SK-N-MC (cell line): ENCODE data around the gene CFAP299.

ENCODE experiments used
- DNase-seq: peaks from one replicate; pipeline ENCODE4 v3.0.0-alpha.2; 2011; ENCODE audit warnings: low read depth, low spot score
- H3K27ac ChIP-seq: fragments of 200-600 bp; sonication (generic); 2 replicates; pipeline ENCODE4 v1.5.1; 2016; ENCODE audit warnings: mixed run types
- H3K36me3 ChIP-seq: fragments of 200-600 bp; sonication (generic); 2 replicates; pipeline ENCODE4 v1.6.1; 2017; ENCODE audit warnings: antibody characterized with exemption, low read length, mixed read lengths; ENCODE audit not compliant: insufficient read depth
- H3K4me3 ChIP-seq: fragments of 200-600 bp; sonication (generic); 2 replicates; pipeline ENCODE4 v1.5.1; 2016
- H3K9ac ChIP-seq: fragments of 200-600 bp; sonication (generic); 2 replicates; pipeline ENCODE4 v1.8.0; 2017; ENCODE audit warnings: mixed run types, mixed read lengths; ENCODE audit not compliant: insufficient read length
- H3K9me3 ChIP-seq: fragments of 200-600 bp; sonication (generic); 2 replicates; pipeline ENCODE4 v1.6.1; 2017; ENCODE audit warnings: low read depth, mild to moderate bottlenecking, antibody characterized with exemption, low read length, moderate library complexity, mixed read lengths
- EZH2 ChIP-seq: fragments of 200-600 bp; sonication (generic); IDR thresholded peaks from one replicate; pipeline ENCODE4 v1.6.1; 2017; ENCODE audit warnings: antibody characterized with exemption
- FOXP2 ChIP-seq: optimal IDR thresholded peaks from 2 replicates; pipeline ENCODE3; 2011; ENCODE audit warnings: mild to moderate bottlenecking, moderate library complexity; ENCODE audit not compliant: insufficient read depth; ENCODE audit errors: extremely low read length, control extremely low read depth
- POLR2AphosphoS5 ChIP-seq: IDR thresholded peaks from 2 replicates; pipeline ENCODE4 v1.6.1; 2012; ENCODE audit warnings: mild to moderate bottlenecking, low read depth, low read length, borderline replicate concordance

The CFAP299 gene

DNA sequence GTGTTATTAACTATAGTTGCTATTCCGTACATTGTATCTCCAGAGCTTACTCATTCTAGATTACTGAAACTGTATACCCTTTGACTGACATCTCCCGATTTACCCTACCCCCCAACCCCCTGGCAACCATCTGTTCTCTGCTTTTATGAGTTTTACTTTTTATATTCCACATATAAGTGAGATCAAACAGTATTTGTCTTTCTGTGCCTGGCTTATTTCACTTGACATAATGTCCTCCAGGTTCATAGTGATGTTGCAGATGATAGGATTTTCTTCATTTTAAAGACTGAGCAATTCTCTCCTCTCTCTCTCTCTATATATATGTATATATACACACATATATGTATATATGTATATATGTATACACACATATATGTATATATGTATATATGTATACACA lies 54.6 kb downstream of the CFAP299 start:
- no peak for TF ChIP-seq FOXP2
- no peak for TF ChIP-seq EZH2
- no peak for TF ChIP-seq POLR2AphosphoS5
- H3K4me3 ChIP-seq = no peak overlapping the region

GRCh38 chr4:80393246-80393969 lies 57.9 kb downstream of the CFAP299 start:
- TF ChIP-seq FOXP2 (no peak), POLR2AphosphoS5 (no peak), EZH2 (no peak)
- Histone ChIP-seq H3K27ac (no peak overlapping the region), H3K9me3 (0 out of 2 replicates have a peak, but pooled peaks cover 3% of the 10 kb centered on the region), H3K9ac (no peak overlapping the region), H3K36me3 (no peaks in the 10 kb centered on the region), H3K4me3 (no peak overlapping the region)
- DNase-seq = no peak

More for the DNA sequence above, 54.6 kb downstream of the CFAP299 start:
- no peak for DNase-seq
- H3K9ac ChIP-seq = no peak overlapping the region
- 0 out of 2 replicates have a peak, but pooled peaks cover 1% of the 10 kb centered on the region for H3K9me3 ChIP-seq
- no peak overlapping the region for H3K27ac ChIP-seq
- no peaks in the 10 kb centered on the region for H3K36me3 ChIP-seq

DNA sequence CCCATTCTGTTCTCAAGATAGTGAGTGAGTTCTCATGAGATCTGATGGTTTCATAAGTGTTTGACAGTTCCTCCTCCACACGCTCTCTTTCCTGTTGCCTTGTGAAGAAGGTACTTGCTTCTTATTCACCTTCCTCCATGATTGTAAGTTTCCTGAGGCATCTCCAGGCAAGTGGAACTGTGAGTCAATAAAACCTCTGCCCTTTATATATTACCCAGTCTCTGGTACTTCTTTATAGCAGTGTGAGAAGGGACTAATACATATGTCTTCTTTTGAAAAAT lies 58.4 kb downstream of the CFAP299 start:
- H3K9ac ChIP-seq = no peak overlapping the region

GRCh38 chr4:80407246-80407645 lies 71.7 kb downstream of the CFAP299 start:
- H3K27ac ChIP-seq = no peak overlapping the region
- TF ChIP-seq EZH2 (no peak), FOXP2 (no peak), POLR2AphosphoS5 (no peak)
- H3K9ac ChIP-seq = no peak overlapping the region
- H3K4me3 ChIP-seq = no peak overlapping the region
- no peak for DNase-seq
- H3K36me3 ChIP-seq = no peaks in the 10 kb centered on the region
- no peaks in the 10 kb centered on the region for H3K9me3 ChIP-seq

More for the DNA sequence above, 58.4 kb downstream of the CFAP299 start:
- H3K27ac ChIP-seq = no peak overlapping the region
- DNase-seq = no peak
- no peaks in the 10 kb centered on the region for H3K36me3 ChIP-seq
- no peak overlapping the region for H3K4me3 ChIP-seq
- TF ChIP-seq FOXP2 = no peak
- TF ChIP-seq POLR2AphosphoS5 = no peak
- no peak for TF ChIP-seq EZH2
- 0 out of 2 replicates have a peak, but pooled peaks cover 3% of the 10 kb centered on the region for H3K9me3 ChIP-seq

- TF ChIP-seq POLR2AphosphoS5 = no peak
- TF ChIP-seq EZH2 = no peak
- no peak for TF ChIP-seq FOXP2
- no peaks in the 10 kb centered on the region for H3K36me3 ChIP-seq
- no peak overlapping the region for H3K9ac ChIP-seq
- no peaks in the 10 kb centered on the region for H3K9me3 ChIP-seq
- no peak for DNase-seq
- no peak overlapping the region for H3K4me3 ChIP-seq
- H3K27ac ChIP-seq = no peak overlapping the region
These were observed 74.3 kb downstream of the CFAP299 start for GRCh38 chr4:80409809-80410208.

DNA sequence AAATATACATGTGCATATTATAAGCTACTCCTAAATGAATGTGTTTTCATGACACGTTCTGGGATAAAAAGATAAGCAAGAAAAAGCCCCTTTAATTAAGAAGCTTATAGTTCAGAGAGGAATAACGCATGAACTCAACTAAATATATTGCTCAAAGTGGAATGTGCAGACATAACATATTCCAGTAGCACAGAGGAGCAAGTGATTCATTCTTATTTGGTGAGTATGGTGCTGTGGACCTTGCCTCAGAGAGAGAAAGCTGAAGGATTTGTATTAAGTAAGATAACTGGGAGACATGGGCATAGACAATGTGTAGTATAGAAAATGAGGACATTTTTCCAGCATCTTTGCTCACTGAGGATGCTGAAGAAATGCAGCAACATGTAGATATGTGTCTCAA lies 76.8 kb downstream of the CFAP299 start:
- Histone ChIP-seq H3K36me3 (no peaks in the 10 kb centered on the region), H3K9me3 (no peaks in the 10 kb centered on the region), H3K27ac (no peak overlapping the region), H3K9ac (no peak overlapping the region), H3K4me3 (no peak overlapping the region)
- no peak for DNase-seq
- TF ChIP-seq FOXP2 = no peak
- TF ChIP-seq POLR2AphosphoS5 = no peak
- no peak for TF ChIP-seq EZH2

DNA sequence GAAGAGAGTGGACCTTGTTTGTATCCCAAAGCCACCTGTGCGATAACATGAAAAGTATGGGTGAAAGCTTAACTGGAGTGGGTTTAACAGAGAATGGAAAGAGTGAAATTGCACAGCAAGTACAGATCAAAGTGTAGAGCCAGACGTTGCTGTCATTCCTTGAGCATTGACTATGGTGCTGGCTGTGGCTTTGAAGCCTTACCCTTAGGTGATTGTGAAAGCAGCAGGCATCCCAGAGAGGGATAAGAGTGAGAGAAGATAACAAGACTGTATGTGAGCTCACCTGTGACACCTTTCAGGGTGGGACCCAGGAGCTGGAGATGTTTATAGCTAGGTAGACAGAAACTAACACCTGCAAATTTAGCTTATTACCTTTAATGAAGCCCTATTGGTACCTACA lies 77.6 kb downstream of the CFAP299 start:
- Histone ChIP-seq H3K9me3 (no peaks in the 10 kb centered on the region), H3K9ac (no peak overlapping the region), H3K36me3 (no peaks in the 10 kb centered on the region), H3K4me3 (no peak overlapping the region), H3K27ac (no peak overlapping the region)
- DNase-seq = no peak
- TF ChIP-seq POLR2AphosphoS5 (no peak), EZH2 (no peak), FOXP2 (no peak)

DNA sequence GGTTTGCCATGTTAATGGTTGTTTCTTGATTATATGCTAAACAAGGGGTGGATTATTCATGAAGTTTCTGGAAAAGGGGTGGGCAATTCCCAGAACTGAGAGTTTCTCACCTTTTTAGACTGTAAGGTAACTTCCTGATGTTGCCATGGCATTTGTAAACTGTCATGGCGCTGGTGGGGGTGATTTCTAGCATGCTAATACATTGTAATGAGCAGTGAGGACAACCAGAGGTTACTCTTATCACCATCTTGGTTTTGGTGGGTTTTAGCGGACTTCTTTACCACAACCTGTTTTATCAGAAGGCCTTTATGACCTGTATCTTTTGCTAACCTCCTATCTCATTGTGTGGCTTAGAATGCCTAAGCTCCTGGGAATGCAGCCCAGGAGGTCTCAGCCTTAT lies 81.5 kb downstream of the CFAP299 start:
- Histone ChIP-seq H3K9ac (no peak overlapping the region), H3K27ac (no peak overlapping the region), H3K4me3 (no peak overlapping the region), H3K36me3 (no peaks in the 10 kb centered on the region), H3K9me3 (no peaks in the 10 kb centered on the region)
- TF ChIP-seq EZH2 (no peak), POLR2AphosphoS5 (no peak), FOXP2 (no peak)
- DNase-seq = no peak

DNA sequence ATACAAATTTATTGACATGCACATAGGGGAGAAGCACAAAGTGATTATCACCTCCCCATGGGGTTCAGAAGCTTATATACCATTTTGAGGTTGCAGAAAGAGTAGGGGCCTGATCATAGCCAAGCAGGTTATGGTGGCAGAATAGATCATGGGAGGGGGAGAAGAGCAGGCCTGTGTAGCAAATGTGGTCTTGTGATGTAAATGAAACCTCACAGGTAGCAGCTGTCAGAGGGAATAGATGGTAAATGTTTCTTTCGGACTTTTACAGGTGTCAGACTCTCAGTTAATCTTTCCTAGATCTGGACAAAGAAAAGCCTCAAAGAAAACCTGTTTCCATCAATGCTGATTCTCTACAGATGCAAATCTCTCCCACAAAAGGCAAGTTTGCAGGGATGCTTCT lies 84.4 kb downstream of the CFAP299 start:
- Histone ChIP-seq H3K9me3 (no peaks in the 10 kb centered on the region), H3K4me3 (no peak overlapping the region), H3K36me3 (no peaks in the 10 kb centered on the region), H3K27ac (no peak overlapping the region), H3K9ac (no peak overlapping the region)
- DNase-seq = no peak
- TF ChIP-seq EZH2 = no peak
- no peak for TF ChIP-seq POLR2AphosphoS5
- TF ChIP-seq FOXP2 = no peak
